ENCODE measurements around the gene TSC1. TPM values are rescaled to one million over a fixed set of nuclear protein-coding genes. Genes with fewer than 3 reads are reported as not detected.

Gene TSC1
- total and polyA plus RNA-seq, 2 experiments from 2014 or later = 23.7 to 48.0 TPM

DNA sequence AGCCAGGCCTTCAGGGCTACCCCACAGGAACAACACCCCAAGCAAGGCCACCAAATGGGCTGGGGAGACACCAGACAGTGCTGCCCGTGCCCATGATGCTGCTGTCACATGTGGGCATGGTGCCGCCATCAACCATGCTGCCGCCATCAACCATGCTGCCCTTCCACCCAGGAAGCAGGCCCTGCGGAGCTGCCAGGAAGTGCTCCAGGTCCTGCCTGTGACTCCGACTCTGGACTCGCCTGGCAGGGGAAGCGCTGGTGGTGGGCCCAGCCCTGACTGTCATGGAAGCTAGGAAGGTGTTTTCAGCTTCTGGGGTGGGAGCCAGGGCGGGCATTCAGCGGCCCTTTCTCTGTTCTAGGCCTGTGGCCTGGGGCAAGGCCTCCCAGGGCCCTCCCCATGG is 75.2 kb downstream of the TSC1 start (continued):
- TF ChIP-seq, protein P1, sequence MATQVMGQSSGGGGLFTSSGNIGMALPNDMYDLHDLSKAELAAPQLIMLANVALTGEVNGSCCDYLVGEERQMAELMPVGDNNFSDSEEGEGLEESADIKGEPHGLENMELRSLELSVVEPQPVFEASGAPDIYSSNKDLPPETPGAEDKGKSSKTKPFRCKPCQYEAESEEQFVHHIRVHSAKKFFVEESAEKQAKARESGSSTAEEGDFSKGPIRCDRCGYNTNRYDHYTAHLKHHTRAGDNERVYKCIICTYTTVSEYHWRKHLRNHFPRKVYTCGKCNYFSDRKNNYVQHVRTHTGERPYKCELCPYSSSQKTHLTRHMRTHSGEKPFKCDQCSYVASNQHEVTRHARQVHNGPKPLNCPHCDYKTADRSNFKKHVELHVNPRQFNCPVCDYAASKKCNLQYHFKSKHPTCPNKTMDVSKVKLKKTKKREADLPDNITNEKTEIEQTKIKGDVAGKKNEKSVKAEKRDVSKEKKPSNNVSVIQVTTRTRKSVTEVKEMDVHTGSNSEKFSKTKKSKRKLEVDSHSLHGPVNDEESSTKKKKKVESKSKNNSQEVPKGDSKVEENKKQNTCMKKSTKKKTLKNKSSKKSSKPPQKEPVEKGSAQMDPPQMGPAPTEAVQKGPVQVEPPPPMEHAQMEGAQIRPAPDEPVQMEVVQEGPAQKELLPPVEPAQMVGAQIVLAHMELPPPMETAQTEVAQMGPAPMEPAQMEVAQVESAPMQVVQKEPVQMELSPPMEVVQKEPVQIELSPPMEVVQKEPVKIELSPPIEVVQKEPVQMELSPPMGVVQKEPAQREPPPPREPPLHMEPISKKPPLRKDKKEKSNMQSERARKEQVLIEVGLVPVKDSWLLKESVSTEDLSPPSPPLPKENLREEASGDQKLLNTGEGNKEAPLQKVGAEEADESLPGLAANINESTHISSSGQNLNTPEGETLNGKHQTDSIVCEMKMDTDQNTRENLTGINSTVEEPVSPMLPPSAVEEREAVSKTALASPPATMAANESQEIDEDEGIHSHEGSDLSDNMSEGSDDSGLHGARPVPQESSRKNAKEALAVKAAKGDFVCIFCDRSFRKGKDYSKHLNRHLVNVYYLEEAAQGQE (IDR thresholded peaks at IDR 0.05; ENCODE audit: unreplicated experiment) = no peak
- TF ChIP-seq JUNB (IDR thresholded peaks at IDR 0.05; ENCODE audit: unreplicated experiment) (no peak), NANOG (IDR thresholded peaks at IDR 0.05; ENCODE audit: borderline replicate concordance) (no peak), EZH2 (IDR thresholded peaks at IDR 0.05; ENCODE audit: low read depth, unreplicated experiment) (no peak), EZH2phosphoT487 (IDR thresholded peaks at IDR 0.05; ENCODE audit: unreplicated experiment) (no peak), CREB1 (CRISPR knock-in tag; IDR thresholded peaks at IDR 0.05; ENCODE audit: low read depth) (no peak)

DNA sequence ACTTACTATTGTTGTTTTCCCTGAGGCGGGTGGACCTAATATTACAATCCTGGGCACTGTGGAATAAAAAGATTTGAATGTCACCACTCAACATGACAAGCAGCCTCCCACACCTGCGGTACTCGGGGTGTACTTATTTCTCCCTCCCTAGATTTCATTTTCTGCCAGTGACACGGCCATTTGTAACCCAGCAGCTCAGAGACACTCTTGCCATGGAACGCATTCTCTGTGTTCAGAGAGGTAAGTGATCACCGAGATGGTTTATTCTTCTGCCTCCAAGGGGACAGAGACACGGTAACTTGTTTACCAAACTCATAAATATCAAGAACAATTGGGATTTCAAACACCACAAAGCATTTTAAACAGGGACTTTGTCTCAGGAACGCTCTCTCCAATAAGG is 77.5 kb downstream of the TSC1 start:
- Mint-ChIP-seq H3K4me3 (no peak overlapping the region), H3K9me3 (no peaks in the 10 kb centered on the region), H3K36me3 (ENCODE audit: low read depth) (no peaks in the 10 kb centered on the region), H3K27me3 (ENCODE audit: insufficient read depth, low read depth, poor library complexity) (peaks cover 2% of the 10 kb centered on the region), H3K4me1 (peaks cover 10% of the 10 kb centered on the region), H3K27ac (no peak overlapping the region)
- Histone ChIP-seq H2AFZ (no peak overlapping the region), H3K4me1 (ENCODE audit: insufficient read depth) (no peaks in the 10 kb centered on the region; the same call in 1 of the 2 replicates), H3K4me2 (no peak overlapping the region), H3K36me3 (ENCODE audit: insufficient read depth) (no peaks in the 10 kb centered on the region), H4K20me1 (replicated peaks; ENCODE audit: insufficient read depth) (no peaks in the 10 kb centered on the region), H3K4me3 (no peak overlapping the region), H3F3A (replicated peaks; ENCODE audit: low read depth) (no peaks in the 10 kb centered on the region), H3K79me2 (replicated peaks; ENCODE audit: insufficient read depth) (no peaks in the 10 kb centered on the region), H3K27ac (ENCODE audit: low read depth) (no peak overlapping the region), H3K27me3 (ENCODE audit: insufficient read depth) (no peaks in the 10 kb centered on the region), H3K9me2 (ENCODE audit: insufficient read depth) (peaks cover 5% of the 10 kb centered on the region; the same call in 1 of the 2 replicates)
- ATAC-seq (no peak), DNase-seq (ENCODE audit: low spot score) (no peak)
- TF ChIP-seq, protein P1 (IDR thresholded peaks at IDR 0.05; ENCODE audit: unreplicated experiment) = no peak
- TF ChIP-seq CREB1 (CRISPR knock-in tag; IDR thresholded peaks at IDR 0.05; ENCODE audit: low read depth) = no peak
- no peak for TF ChIP-seq STAT1 (IDR thresholded peaks at IDR 0.05; ENCODE audit: unreplicated experiment)
- no peak for TF ChIP-seq EZH2 (IDR thresholded peaks at IDR 0.05; ENCODE audit: low read depth, unreplicated experiment)
- TF ChIP-seq ZNF331 (CRISPR knock-in tag; IDR thresholded peaks at IDR 0.05; ENCODE audit: low read depth) = no peak
- TF ChIP-seq NANOG (IDR thresholded peaks at IDR 0.05; ENCODE audit: borderline replicate concordance) = no peak
- TF ChIP-seq ZNF114 (CRISPR knock-in tag; IDR thresholded peaks at IDR 0.05) = no peak
- no peak for TF ChIP-seq EZH2phosphoT487 (IDR thresholded peaks at IDR 0.05; ENCODE audit: unreplicated experiment)
- no peak for TF ChIP-seq JUNB (IDR thresholded peaks at IDR 0.05; ENCODE audit: unreplicated experiment)
- TF ChIP-seq, protein P2, sequence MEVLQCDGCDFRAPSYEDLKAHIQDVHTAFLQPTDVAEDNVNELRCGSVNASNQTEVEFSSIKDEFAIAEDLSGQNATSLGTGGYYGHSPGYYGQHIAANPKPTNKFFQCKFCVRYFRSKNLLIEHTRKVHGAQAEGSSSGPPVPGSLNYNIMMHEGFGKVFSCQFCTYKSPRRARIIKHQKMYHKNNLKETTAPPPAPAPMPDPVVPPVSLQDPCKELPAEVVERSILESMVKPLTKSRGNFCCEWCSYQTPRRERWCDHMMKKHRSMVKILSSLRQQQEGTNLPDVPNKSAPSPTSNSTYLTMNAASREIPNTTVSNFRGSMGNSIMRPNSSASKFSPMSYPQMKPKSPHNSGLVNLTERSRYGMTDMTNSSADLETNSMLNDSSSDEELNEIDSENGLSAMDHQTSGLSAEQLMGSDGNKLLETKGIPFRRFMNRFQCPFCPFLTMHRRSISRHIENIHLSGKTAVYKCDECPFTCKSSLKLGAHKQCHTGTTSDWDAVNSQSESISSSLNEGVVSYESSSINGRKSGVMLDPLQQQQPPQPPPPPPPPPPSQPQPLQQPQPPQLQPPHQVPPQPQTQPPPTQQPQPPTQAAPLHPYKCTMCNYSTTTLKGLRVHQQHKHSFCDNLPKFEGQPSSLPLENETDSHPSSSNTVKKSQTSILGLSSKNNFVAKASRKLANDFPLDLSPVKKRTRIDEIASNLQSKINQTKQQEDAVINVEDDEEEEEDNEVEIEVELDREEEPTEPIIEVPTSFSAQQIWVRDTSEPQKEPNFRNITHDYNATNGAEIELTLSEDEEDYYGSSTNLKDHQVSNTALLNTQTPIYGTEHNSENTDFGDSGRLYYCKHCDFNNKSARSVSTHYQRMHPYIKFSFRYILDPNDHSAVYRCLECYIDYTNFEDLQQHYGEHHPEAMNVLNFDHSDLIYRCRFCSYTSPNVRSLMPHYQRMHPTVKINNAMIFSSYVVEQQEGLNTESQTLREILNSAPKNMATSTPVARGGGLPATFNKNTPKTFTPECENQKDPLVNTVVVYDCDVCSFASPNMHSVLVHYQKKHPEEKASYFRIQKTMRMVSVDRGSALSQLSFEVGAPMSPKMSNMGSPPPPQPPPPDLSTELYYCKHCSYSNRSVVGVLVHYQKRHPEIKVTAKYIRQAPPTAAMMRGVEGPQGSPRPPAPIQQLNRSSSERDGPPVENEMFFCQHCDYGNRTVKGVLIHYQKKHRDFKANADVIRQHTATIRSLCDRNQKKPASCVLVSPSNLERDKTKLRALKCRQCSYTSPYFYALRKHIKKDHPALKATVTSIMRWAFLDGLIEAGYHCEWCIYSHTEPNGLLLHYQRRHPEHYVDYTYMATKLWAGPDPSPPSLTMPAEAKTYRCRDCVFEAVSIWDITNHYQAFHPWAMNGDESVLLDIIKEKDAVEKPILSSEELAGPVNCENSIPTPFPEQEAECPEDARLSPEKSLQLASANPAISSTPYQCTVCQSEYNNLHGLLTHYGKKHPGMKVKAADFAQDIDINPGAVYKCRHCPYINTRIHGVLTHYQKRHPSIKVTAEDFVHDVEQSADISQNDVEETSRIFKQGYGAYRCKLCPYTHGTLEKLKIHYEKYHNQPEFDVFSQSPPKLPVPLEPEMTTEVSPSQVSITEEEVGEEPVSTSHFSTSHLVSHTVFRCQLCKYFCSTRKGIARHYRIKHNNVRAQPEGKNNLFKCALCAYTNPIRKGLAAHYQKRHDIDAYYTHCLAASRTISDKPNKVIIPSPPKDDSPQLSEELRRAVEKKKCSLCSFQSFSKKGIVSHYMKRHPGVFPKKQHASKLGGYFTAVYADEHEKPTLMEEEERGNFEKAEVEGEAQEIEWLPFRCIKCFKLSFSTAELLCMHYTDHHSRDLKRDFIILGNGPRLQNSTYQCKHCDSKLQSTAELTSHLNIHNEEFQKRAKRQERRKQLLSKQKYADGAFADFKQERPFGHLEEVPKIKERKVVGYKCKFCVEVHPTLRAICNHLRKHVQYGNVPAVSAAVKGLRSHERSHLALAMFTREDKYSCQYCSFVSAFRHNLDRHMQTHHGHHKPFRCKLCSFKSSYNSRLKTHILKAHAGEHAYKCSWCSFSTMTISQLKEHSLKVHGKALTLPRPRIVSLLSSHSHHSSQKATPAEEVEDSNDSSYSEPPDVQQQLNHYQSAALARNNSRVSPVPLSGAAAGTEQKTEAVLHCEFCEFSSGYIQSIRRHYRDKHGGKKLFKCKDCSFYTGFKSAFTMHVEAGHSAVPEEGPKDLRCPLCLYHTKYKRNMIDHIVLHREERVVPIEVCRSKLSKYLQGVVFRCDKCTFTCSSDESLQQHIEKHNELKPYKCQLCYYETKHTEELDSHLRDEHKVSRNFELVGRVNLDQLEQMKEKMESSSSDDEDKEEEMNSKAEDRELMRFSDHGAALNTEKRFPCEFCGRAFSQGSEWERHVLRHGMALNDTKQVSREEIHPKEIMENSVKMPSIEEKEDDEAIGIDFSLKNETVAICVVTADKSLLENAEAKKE (CRISPR knock-in tag; IDR thresholded peaks at IDR 0.05) = no peak

All from GM23338 (cell line).